H1 (cell line): ENCODE data around the gene PPP1R15B. TPM values are rescaled to one million over a fixed set of nuclear protein-coding genes. Genes with fewer than 3 reads are reported as not detected.

Experiments
- CTCF ChIA-PET: fragments of 300-600 bp; sonication (Branson Sonifier 250); formaldehyde crosslinking; loops from one replicate; lab custom pipeline; 2021; ENCODE audit not compliant: partially characterized antibody; lab: Charles Lee
- POLR2A ChIA-PET: fragments of 300-600 bp; sonication (Branson Sonifier 250); formaldehyde crosslinking; loops from one replicate; lab custom pipeline; 2021; ENCODE audit warnings: inconsistent platforms; ENCODE audit not compliant: partially characterized antibody; lab: Charles Lee
- DNase-seq, 2 experiments: peaks; one replicate each; pipeline versions ENCODE4 v3.0.0 to v3.0.0-alpha.2; 2010 to 2022; ENCODE audit warnings: low spot score in 2 of 2, low read depth in 1 of 2, mixed read lengths in 1 of 2
- FAIRE-seq: peaks from 2 replicates; lab custom pipeline; 2011; peaks lifted over from hg19 to GRCh38; lab: Jason Lieb, UNC
- H2AFZ ChIP-seq: 2 replicates; pipeline ENCODE4 v1.8.1; 2012; ENCODE audit warnings: low read length, inconsistent platforms
- H2AK5ac ChIP-seq: 2 replicates; pipeline ENCODE4 v1.6.1; 2013; ENCODE audit warnings: low read depth, low read length
- H2BK120ac ChIP-seq: replicated peaks from 2 replicates; pipeline ENCODE3; 2013; ENCODE audit warnings: low read depth, low read length, inconsistent platforms
- H2BK12ac ChIP-seq: 2 replicates; pipeline ENCODE4 v1.6.1; 2013; ENCODE audit warnings: low read depth, low read length
- H2BK15ac ChIP-seq: 2 replicates; pipeline ENCODE4 v1.6.1; 2013; ENCODE audit warnings: low read length
- H2BK20ac ChIP-seq: 2 replicates; pipeline ENCODE4 v1.6.1; 2013; ENCODE audit warnings: low read length
- H2BK5ac ChIP-seq: 2 replicates; pipeline ENCODE4 v1.6.1; 2013; ENCODE audit warnings: low read depth, low read length
- H3K14ac ChIP-seq: 2 replicates; pipeline ENCODE4 v1.6.1; 2013; ENCODE audit warnings: inconsistent platforms; ENCODE audit not compliant: insufficient read length
- H3K18ac ChIP-seq: 2 replicates; pipeline ENCODE4 v1.6.1; 2013; ENCODE audit warnings: low read length; ENCODE audit errors: extremely low read depth
- H3K23ac ChIP-seq: 2 replicates; pipeline ENCODE4 v1.6.1; 2013; ENCODE audit warnings: inconsistent platforms; ENCODE audit not compliant: insufficient read length
- H3K23me2 ChIP-seq: 2 replicates; pipeline ENCODE4 v1.6.1; 2013; ENCODE audit warnings: low read depth, low read length
- H3K27ac ChIP-seq: 2 replicates; pipeline ENCODE4 v1.6.1; 2011; ENCODE audit warnings: low read depth, low read length, inconsistent platforms
- H3K27me3 ChIP-seq, 4 experiments: replicated peaks in 1 of 4; 1 replicate in 1 of 4; 2 replicates in 3 of 4; pipeline versions ENCODE4 v1.6.1 to v1.8.1; 2011 to 2013; ENCODE audit warnings: low read length in 3 of 4, mild to moderate bottlenecking in 3 of 4, inconsistent platforms in 2 of 4, mixed read lengths in 2 of 4, moderate library complexity in 1 of 4; ENCODE audit not compliant: control insufficient read depth in 3 of 4, insufficient read depth in 3 of 4; ENCODE audit errors: extremely low read depth in 1 of 4
- H3K36me3 ChIP-seq, 4 experiments: 2 replicates each; pipeline versions ENCODE4 v1.6.1 to v1.8.1; 2011 to 2013; ENCODE audit warnings: mild to moderate bottlenecking in 4 of 4, low read length in 3 of 4, moderate library complexity in 2 of 4, control low read depth in 1 of 4, inconsistent platforms in 1 of 4; ENCODE audit not compliant: insufficient read depth in 4 of 4, control insufficient read depth in 2 of 4
- H3K4ac ChIP-seq: replicated peaks from 2 replicates; pipeline ENCODE3; 2013; ENCODE audit warnings: low read length, low read depth, mixed read lengths, inconsistent platforms; ENCODE audit not compliant: insufficient read length
- H3K4me1 ChIP-seq, 4 experiments: replicated peaks in 1 of 4; 1 replicate in 1 of 4; 2 replicates in 3 of 4; pipeline versions ENCODE4 v1.6.1 to v1.8.1; 2011 to 2013; ENCODE audit warnings: low read length in 3 of 4, inconsistent platforms in 2 of 4, mixed read lengths in 1 of 4; ENCODE audit not compliant: insufficient read depth in 4 of 4, control insufficient read depth in 3 of 4
- H3K4me2 ChIP-seq, 2 experiments: 2 replicates each; pipeline versions ENCODE4 v1.6.1 to v1.8.1; 2011 to 2013; ENCODE audit warnings: low read depth in 2 of 2, low read length in 2 of 2, control low read depth in 1 of 2, inconsistent platforms in 1 of 2, mild to moderate bottlenecking in 1 of 2; ENCODE audit not compliant: insufficient read depth in 1 of 2
- H3K4me3 ChIP-seq, 4 experiments: fragments of 200-600, 300-600 bp in 1 of 4; sonication (generic), shearing (Covaris generic), sonication (Bioruptor Twin) in 1 of 4; 2 replicates each; pipeline versions ENCODE4 v1.5.1 to v1.8.1; 2011 to 2016; ENCODE audit warnings: low read length in 4 of 4, low read depth in 3 of 4, control low read depth in 2 of 4, inconsistent platforms in 2 of 4, mild to moderate bottlenecking in 2 of 4, mixed read lengths in 1 of 4, moderate library complexity in 1 of 4; ENCODE audit not compliant: insufficient read depth in 2 of 4; ENCODE audit errors: extremely low read depth in 1 of 4
- H3K56ac ChIP-seq: replicated peaks from 2 replicates; pipeline ENCODE3; 2013; ENCODE audit warnings: low read depth, mild to moderate bottlenecking, mixed read lengths, low read length, inconsistent platforms; ENCODE audit not compliant: insufficient read length
- H3K79me1 ChIP-seq: 2 replicates; pipeline ENCODE4 v1.6.1; 2013; ENCODE audit warnings: low read depth, low read length, control low read depth
- H3K79me2 ChIP-seq, 2 experiments: 2 replicates each; pipeline versions ENCODE4 v1.6.1 to v1.8.1; 2012 to 2013; ENCODE audit warnings: low read length in 2 of 2, mild to moderate bottlenecking in 2 of 2, inconsistent platforms in 1 of 2; ENCODE audit not compliant: insufficient read depth in 2 of 2, control insufficient read depth in 1 of 2
- H3K9ac ChIP-seq, 4 experiments: replicated peaks in 1 of 4; 1 replicate in 1 of 4; 2 replicates in 3 of 4; pipeline versions ENCODE4 v1.6.1 to v1.8.1; 2011 to 2013; ENCODE audit warnings: low read depth in 3 of 4, low read length in 3 of 4, control low read depth in 2 of 4, mild to moderate bottlenecking in 2 of 4, moderate library complexity in 2 of 4, inconsistent platforms in 1 of 4; ENCODE audit errors: extremely low read depth in 1 of 4
- H3K9me3 ChIP-seq, 2 experiments: 2 replicates each; pipeline versions ENCODE4 v1.6.1 to v1.8.1; 2012 to 2013; ENCODE audit warnings: mild to moderate bottlenecking in 2 of 2, moderate library complexity in 2 of 2, control low read depth in 1 of 2, inconsistent platforms in 1 of 2, low read depth in 1 of 2, low read length in 1 of 2, mixed read lengths in 1 of 2; ENCODE audit not compliant: insufficient read depth in 2 of 2
- H4K20me1 ChIP-seq, 2 experiments: replicated peaks in 1 of 2; 2 replicates each; pipeline versions ENCODE3 to v1.8.1; 2011 to 2013; ENCODE audit warnings: inconsistent platforms in 2 of 2, low read length in 2 of 2, mild to moderate bottlenecking in 1 of 2; ENCODE audit not compliant: insufficient read depth in 2 of 2, control insufficient read depth in 1 of 2
- H4K5ac ChIP-seq: 2 replicates; pipeline ENCODE4 v1.6.1; 2013; ENCODE audit warnings: low read length, low read depth, mixed read lengths, inconsistent platforms; ENCODE audit not compliant: insufficient read length
- H4K8ac ChIP-seq: 2 replicates; pipeline ENCODE4 v1.8.0; 2013; ENCODE audit warnings: mild to moderate bottlenecking, moderate library complexity, low read length, inconsistent platforms; ENCODE audit not compliant: insufficient read depth; ENCODE audit errors: extremely low read depth
- H4K91ac ChIP-seq: replicated peaks from 2 replicates; pipeline ENCODE3; 2013; ENCODE audit warnings: low read length, mixed read lengths, inconsistent platforms; ENCODE audit not compliant: insufficient read length
- BACH1 ChIP-seq: IDR thresholded peaks from 2 replicates; pipeline ENCODE4 v1.6.1; 2012; ENCODE audit warnings: low read length, improper control_type of control experiment
- BRCA1 ChIP-seq: IDR thresholded peaks from 2 replicates; pipeline ENCODE4 v1.6.1; 2012; ENCODE audit warnings: low read depth, low read length, improper control_type of control experiment
- CREB1 ChIP-seq: IDR thresholded peaks from 2 replicates; pipeline ENCODE4 v1.6.1; 2012; ENCODE audit warnings: inconsistent platforms
- EP300 ChIP-seq, 2 experiments: IDR thresholded peaks; 1 replicate in 1 of 2; 2 replicates in 1 of 2; pipeline ENCODE4 v1.6.1; 2011 to 2012; ENCODE audit warnings: low read depth in 2 of 2, low read length in 2 of 2, mild to moderate bottlenecking in 2 of 2, borderline replicate concordance in 1 of 2, inconsistent platforms in 1 of 2, moderate library complexity in 1 of 2
- EZH2 ChIP-seq: fragments of 200-600 bp; sonication (generic); IDR thresholded peaks from 2 replicates; pipeline ENCODE4 v1.7.1; 2012; ENCODE audit warnings: low read depth, mild to moderate bottlenecking, moderate library complexity, low read length, inconsistent platforms; ENCODE audit not compliant: severe bottlenecking
- MAX ChIP-seq: IDR thresholded peaks from 2 replicates; pipeline ENCODE4 v1.6.1; 2012; ENCODE audit warnings: inconsistent platforms
- PHF8 ChIP-seq: fragments of 200-600 bp; sonication (generic); conservative IDR thresholded peaks from 2 replicates; pipeline ENCODE4 v1.7.1; 2012; ENCODE audit warnings: low read depth, mild to moderate bottlenecking, inconsistent platforms, low read length, moderate library complexity
- POU5F1 ChIP-seq: IDR thresholded peaks from 2 replicates; pipeline ENCODE4 v1.6.1; 2011; ENCODE audit warnings: low read depth, mild to moderate bottlenecking, low read length, moderate library complexity
- SIN3A ChIP-seq, 2 experiments: IDR thresholded peaks in 1 of 2; conservative IDR thresholded peaks in 1 of 2; 2 replicates each; pipeline ENCODE4 v1.6.1; 2011 to 2012; ENCODE audit warnings: low read length in 2 of 2, improper control_type of control experiment in 1 of 2, low read depth in 1 of 2, mild to moderate bottlenecking in 1 of 2
- SIRT6 ChIP-seq: IDR thresholded peaks from one replicate; pipeline ENCODE4 v1.7.1; 2012; ENCODE audit warnings: low read length, inconsistent platforms
- SRF ChIP-seq: IDR thresholded peaks from 2 replicates; pipeline ENCODE4 v1.6.1; 2011; ENCODE audit warnings: mild to moderate bottlenecking, low read depth, low read length, moderate library complexity
- TCF12 ChIP-seq: IDR thresholded peaks from 2 replicates; pipeline ENCODE4 v1.6.1; 2011; ENCODE audit warnings: low read depth, mild to moderate bottlenecking, low read length
- YY1 ChIP-seq: IDR thresholded peaks from 2 replicates; pipeline ENCODE4 v1.6.1; 2011; ENCODE audit warnings: low read depth, mild to moderate bottlenecking, low read length
- WGBS, 2 experiments: shearing (Covaris generic) in 1 of 2; methylation state at CpG; one replicate each; pipeline versions ENCODE4 v1.1.6 to v1.1.7; 2013 to 2015; ENCODE audit warnings: low lambda C conversion rate in 2 of 2, mixed read lengths in 2 of 2, inconsistent platforms in 1 of 2, low coverage in 1 of 2, missing lambda C conversion rate in 1 of 2; ENCODE audit not compliant: insufficient replicate concordance in 2 of 2, insufficient coverage in 1 of 2, insufficient read length in 1 of 2; ENCODE audit errors: extremely low coverage in 1 of 2, missing lambda C conversion rate in 1 of 2; 5-methylcytosine and 5-hydroxymethylcytosine counted together
- polyA plus RNA-seq, 7 experiments: library from polyadenylated mRNA; depleted of rRNA in 3 of 7; stranded (reverse) in 5 of 7; unstranded in 2 of 7; fragments of >200 nt in 5 of 7; fragments of 200-250 nt in 2 of 7; gene quantifications; 1 replicate in 5 of 7; 2 replicates in 1 of 7; 4 replicates in 1 of 7; pipeline versions ENCODE4 v1.2.1 to v1.2.3, GENCODE V29; 2011 to 2013; ENCODE audit warnings: missing spikeins in 2 of 7, mixed read lengths in 2 of 7
- total RNA-seq: library from RNA; stranded (reverse); fragmentation: NEBNext Ultra II Directional; extraction: Animal tissue kit (Norgen Biotek cat#: 25700); gene quantifications from 2 replicates; pipeline ENCODE4 v1.2.1, GENCODE V29; 2021
- TF ChIP-seq, protein P1 (sequence below): IDR thresholded peaks from 2 replicates; pipeline ENCODE4 v1.6.1; 2012; ENCODE audit warnings: inconsistent platforms

PPP1R15B gene
- total and polyA plus RNA-seq, 2 of the 8 experiments (the other 6 are each of a cell fraction or from before 2014, with no cell fraction given): 14.4 to 72.2 TPM

DNA sequence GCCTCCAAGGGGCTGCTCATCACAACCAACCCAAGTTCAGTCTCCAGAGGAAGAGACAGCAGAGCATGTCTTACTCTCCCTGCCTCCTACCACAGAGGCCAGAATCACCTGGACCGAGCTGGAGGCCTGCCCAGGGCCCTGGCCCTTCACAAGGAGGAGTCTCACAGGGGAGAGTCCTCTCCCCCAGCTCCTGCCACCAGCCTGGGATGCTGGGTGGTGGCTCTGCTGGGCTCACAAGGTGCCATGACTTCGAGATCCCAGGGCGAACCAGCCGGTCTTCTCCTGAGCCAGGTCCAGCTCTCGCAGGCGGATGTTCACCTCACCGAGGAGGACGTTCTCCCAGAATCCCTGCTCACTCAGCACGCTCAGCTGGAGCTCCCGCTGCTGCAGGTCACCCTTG is 13.0 kb upstream of the PPP1R15B start:
- H2BK120ac ChIP-seq: no peak overlapping the region
- no peak for FAIRE-seq
- H3K36me3 ChIP-seq: peaks cover 0 to 8% (median 3%) of the 10 kb centered on the region in 4 experiments; a peak in 5 of 8 replicates
- no peaks in the 10 kb centered on the region for H3K79me2 ChIP-seq
- H2AK5ac ChIP-seq: no peak overlapping the region
- H3K27ac ChIP-seq: no peak overlapping the region
- H2BK20ac ChIP-seq: no peak overlapping the region
- H3K79me1 ChIP-seq: no peaks in the 10 kb centered on the region
- H4K20me1 ChIP-seq: peaks cover 0 to 3% of the 10 kb centered on the region in 2 experiments
- no peak overlapping the region for H2BK15ac ChIP-seq
- no peak overlapping the region for H3K56ac ChIP-seq
- H3K18ac ChIP-seq: no peak overlapping the region
- H3K9me3 ChIP-seq: no peaks in the 10 kb centered on the region
- 94% methylated on average over 10 of the region's 10 CpGs; no CpG with 5 or more reads in 1 of the 2 experiments for WGBS, 2 experiments
- peaks cover 2% of the 10 kb centered on the region; the same call in 1 of the 2 replicates for H3K23me2 ChIP-seq
- H3K4me3 ChIP-seq: no peak overlapping the region
- H4K8ac ChIP-seq: peak overlapping the region; percentile 75; the same call in 1 of the 2 replicates
- no peak for TF ChIP-seq MAX
- no peak for TF ChIP-seq BACH1
- TF ChIP-seq SIN3A (conservative IDR thresholded peaks at IDR 0.05 in 1 of 2, IDR thresholded peaks at IDR 0.05 in 1 of 2; ENCODE audit: low read depth in 1 of 2, low read length in 2 of 2): no peak
- TF ChIP-seq SRF: no peak
- TF ChIP-seq YY1: no peak
- no peak for TF ChIP-seq EZH2
- no peak for TF ChIP-seq BRCA1
- TF ChIP-seq CREB1: no peak
- TF ChIP-seq SIRT6: no peak
- TF ChIP-seq EP300 (IDR thresholded peaks at IDR 0.05; ENCODE audit: borderline replicate concordance in 1 of 2, low read depth in 2 of 2, low read length in 2 of 2): no peak
- TF ChIP-seq, protein P1, sequence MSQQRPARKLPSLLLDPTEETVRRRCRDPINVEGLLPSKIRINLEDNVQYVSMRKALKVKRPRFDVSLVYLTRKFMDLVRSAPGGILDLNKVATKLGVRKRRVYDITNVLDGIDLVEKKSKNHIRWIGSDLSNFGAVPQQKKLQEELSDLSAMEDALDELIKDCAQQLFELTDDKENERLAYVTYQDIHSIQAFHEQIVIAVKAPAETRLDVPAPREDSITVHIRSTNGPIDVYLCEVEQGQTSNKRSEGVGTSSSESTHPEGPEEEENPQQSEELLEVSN: no peak
- TF ChIP-seq TCF12: no peak
- TF ChIP-seq POU5F1: no peak
- no peak for TF ChIP-seq PHF8
- H3K14ac ChIP-seq: no peak overlapping the region
- ChIA-PET CTCF (interaction anchor here (0.8 to 47.3 kb wide), 3 partner anchors 12 to 71 kb away, joined by 4 to 2124 read pairs (median 310); partner anchors contain the start of genes MDM4 and PIK3C2B), POLR2A (no interaction called here)
- no peak overlapping the region for H4K5ac ChIP-seq
- H3K23ac ChIP-seq: no peak overlapping the region
- H2BK12ac ChIP-seq: no peak overlapping the region
- no peaks in the 10 kb centered on the region for H3K27me3 ChIP-seq
- no peak overlapping the region for H3K9ac ChIP-seq
- no peak overlapping the region for H4K91ac ChIP-seq
- H3K4me2 ChIP-seq: no peak overlapping the region
- no peak overlapping the region for H3K4ac ChIP-seq
- DNase-seq: no peak
- H3K4me1 ChIP-seq: peaks cover 2 to 9% (median 3%) of the 10 kb centered on the region in 4 experiments; a peak in 4 of 7 replicates
- H2AFZ ChIP-seq: no peak overlapping the region
- no peak overlapping the region for H2BK5ac ChIP-seq
